Inflammatory macrophage (primary cell): Measurements from ENCODE around the gene DGKD.

Experiments used
- DNase-seq, 2 donors: peaks; one replicate each; pipeline ENCODE4 v3.0.0-alpha.2; 2020 to 2022

Gene DGKD

GRCh38 chr2:233448575-233448974 lies 94.3 kb downstream of the DGKD start:
- no peak for DNase-seq

GRCh38 chr2:233449081-233449901 lies 95.0 kb downstream of the DGKD start:
- no peak for DNase-seq

GRCh38 chr2:233449921-233450863 lies 95.9 kb downstream of the DGKD start:
- no peak for DNase-seq

- DNase-seq = no peak
These were observed 96.7 kb downstream of the DGKD start for GRCh38 chr2:233450864-233451575.

GRCh38 chr2:233451950-233452349 lies 97.7 kb downstream of the DGKD start:
- DNase-seq = no peak

- no peak for DNase-seq
These were observed 99.0 kb downstream of the DGKD start for GRCh38 chr2:233453111-233453915.

GRCh38 chr2:233453916-233454315 lies 99.6 kb downstream of the DGKD start:
- DNase-seq = no peak

GRCh38 chr2:233455006-233455405 lies 100.7 kb downstream of the DGKD start:
- DNase-seq = no peak

- DNase-seq = no peak
These were observed 101.2 kb downstream of the DGKD start for GRCh38 chr2:233455491-233455890.

- no peak for DNase-seq
These were observed 101.8 kb downstream of the DGKD start for GRCh38 chr2:233456111-233456510.

GRCh38 chr2:233456934-233457333 lies 102.6 kb downstream of the DGKD start:
- DNase-seq = no peak

- no peak for DNase-seq
These were observed 103.1 kb downstream of the DGKD start for GRCh38 chr2:233457356-233457755.

- DNase-seq = no peak
These were observed 103.8 kb downstream of the DGKD start for GRCh38 chr2:233458031-233458610.

GRCh38 chr2:233458826-233459225 lies 104.5 kb downstream of the DGKD start:
- DNase-seq = no peak

- no peak for DNase-seq
These were observed 105.1 kb downstream of the DGKD start for GRCh38 chr2:233459426-233459825.

- no peak for DNase-seq
These were observed 106.6 kb downstream of the DGKD start for GRCh38 chr2:233460726-233461441.

- no peak for DNase-seq
These were observed 107.2 kb downstream of the DGKD start for GRCh38 chr2:233461481-233461891.

- no peak for DNase-seq
These were observed 108.0 kb downstream of the DGKD start for GRCh38 chr2:233462202-233462785.

- DNase-seq = no peak
These were observed 108.7 kb downstream of the DGKD start for GRCh38 chr2:233462826-233463470.

- no peak for DNase-seq
These were observed 109.3 kb downstream of the DGKD start for GRCh38 chr2:233463586-233463985.
